Neural progenitor cell (in vitro differentiated cells): ENCODE results near the gene AGAP3.

Experiments
- EZH2 ChIP-seq: fragments of 200-600 bp; sonication (generic); IDR thresholded peaks from 2 replicates; pipeline ENCODE4 v1.6.1; 2017; ENCODE audit warnings: antibody characterized with exemption, mild to moderate bottlenecking, moderate library complexity
- EZH2phosphoT487 ChIP-seq: fragments of 200-600 bp; sonication (generic); IDR thresholded peaks from 2 replicates; pipeline ENCODE4 v1.6.1; 2017; ENCODE audit warnings: antibody characterized with exemption
- TF ChIP-seq, protein P1 (sequence below): fragments of 200-600 bp; sonication (generic); IDR thresholded peaks from 2 replicates; pipeline ENCODE4 v1.5.1; 2017; ENCODE audit warnings: antibody characterized with exemption, mild to moderate bottlenecking

DNA sequence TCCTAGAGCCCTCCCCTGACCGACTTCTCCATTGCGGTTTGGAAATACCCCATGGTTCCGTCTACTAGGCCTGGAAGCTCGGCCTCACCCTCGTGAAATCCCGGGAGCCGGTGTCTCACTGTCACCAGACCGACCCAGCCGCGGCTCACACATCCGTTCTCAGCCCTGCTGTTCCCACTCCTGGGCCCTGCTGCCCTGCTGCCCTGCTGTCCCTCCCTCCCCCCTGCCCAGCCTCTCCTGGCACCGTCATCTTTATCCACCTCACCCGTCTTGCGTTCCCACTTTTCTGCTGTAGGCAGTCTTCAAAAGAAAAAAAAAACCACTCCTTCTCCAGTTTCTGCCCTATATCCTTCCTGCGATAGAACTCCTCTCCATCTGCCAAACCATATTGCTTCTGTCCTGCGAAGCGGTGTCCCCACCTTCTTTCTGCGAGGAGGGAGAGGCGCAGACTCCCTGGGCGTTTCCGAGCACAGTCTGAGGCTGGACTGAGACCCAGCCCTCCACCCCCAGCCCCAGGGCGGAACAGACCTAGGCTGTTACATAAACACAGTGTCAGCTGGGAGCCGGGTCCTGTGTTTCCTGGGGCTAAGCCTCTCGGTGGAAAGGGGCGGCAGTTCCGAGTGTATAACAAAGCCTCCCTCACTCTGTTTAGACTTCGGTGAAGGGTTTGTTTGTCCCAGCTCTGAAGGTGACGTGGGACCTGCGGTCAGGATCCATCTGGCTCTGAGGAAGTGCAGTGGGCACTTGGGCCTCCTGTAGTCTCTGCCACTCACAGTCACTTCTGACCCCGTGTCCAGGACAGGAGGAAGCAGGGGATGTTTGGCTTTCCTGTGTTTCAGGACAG, 2.8 kb downstream of the AGAP3 start:
- TF ChIP-seq, protein P1, sequence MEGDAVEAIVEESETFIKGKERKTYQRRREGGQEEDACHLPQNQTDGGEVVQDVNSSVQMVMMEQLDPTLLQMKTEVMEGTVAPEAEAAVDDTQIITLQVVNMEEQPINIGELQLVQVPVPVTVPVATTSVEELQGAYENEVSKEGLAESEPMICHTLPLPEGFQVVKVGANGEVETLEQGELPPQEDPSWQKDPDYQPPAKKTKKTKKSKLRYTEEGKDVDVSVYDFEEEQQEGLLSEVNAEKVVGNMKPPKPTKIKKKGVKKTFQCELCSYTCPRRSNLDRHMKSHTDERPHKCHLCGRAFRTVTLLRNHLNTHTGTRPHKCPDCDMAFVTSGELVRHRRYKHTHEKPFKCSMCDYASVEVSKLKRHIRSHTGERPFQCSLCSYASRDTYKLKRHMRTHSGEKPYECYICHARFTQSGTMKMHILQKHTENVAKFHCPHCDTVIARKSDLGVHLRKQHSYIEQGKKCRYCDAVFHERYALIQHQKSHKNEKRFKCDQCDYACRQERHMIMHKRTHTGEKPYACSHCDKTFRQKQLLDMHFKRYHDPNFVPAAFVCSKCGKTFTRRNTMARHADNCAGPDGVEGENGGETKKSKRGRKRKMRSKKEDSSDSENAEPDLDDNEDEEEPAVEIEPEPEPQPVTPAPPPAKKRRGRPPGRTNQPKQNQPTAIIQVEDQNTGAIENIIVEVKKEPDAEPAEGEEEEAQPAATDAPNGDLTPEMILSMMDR: no peak
- TF ChIP-seq EZH2phosphoT487: no peak
- TF ChIP-seq EZH2: no peak
